ENCODE data around the gene LYRM4. TPM values are rescaled to one million over a fixed set of nuclear protein-coding genes. Genes with fewer than 3 reads are reported as not detected.

Gene LYRM4
- total RNA-seq, 1 donor: 16.6 TPM

DNA sequence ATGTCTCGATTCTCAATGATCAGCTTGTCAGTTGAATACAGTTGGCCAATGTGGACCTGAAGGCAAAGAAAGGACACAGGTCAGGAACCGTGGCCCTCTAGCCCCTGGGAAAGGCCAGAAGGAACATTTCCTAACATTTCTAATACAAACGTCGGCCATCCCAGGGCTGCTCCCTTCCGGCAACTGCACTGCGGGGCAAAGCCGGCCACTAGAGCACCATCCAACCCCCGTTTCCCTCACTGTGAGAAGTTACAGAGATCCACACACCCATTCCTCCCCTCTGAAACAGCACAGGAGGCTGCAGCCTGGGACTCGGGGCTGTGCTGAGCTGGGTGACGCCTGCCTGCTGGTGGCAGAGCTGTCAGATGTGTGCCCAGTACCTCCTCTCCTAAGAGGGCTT lies 151.3 kb downstream of the LYRM4 start:
- no peak overlapping the region for H2AFZ ChIP-seq (ENCODE audit: low read length)
- H3K9me3 ChIP-seq (ENCODE audit: low read depth, low read length): no peaks in the 10 kb centered on the region
- H3K27ac ChIP-seq (ENCODE audit: low read depth, low read length): no peak overlapping the region
- DNase-seq (ENCODE audit: insufficient read length, low spot score, missing footprints): no peak
- H3K27me3 ChIP-seq (ENCODE audit: insufficient read depth, low read length): no peaks in the 10 kb centered on the region
- H3K4me3 ChIP-seq (ENCODE audit: insufficient read depth, low read length): no peak overlapping the region
- peaks cover 11% of the 10 kb centered on the region for H4K20me1 ChIP-seq (ENCODE audit: insufficient read depth, low read length)
- TF ChIP-seq, protein P1, sequence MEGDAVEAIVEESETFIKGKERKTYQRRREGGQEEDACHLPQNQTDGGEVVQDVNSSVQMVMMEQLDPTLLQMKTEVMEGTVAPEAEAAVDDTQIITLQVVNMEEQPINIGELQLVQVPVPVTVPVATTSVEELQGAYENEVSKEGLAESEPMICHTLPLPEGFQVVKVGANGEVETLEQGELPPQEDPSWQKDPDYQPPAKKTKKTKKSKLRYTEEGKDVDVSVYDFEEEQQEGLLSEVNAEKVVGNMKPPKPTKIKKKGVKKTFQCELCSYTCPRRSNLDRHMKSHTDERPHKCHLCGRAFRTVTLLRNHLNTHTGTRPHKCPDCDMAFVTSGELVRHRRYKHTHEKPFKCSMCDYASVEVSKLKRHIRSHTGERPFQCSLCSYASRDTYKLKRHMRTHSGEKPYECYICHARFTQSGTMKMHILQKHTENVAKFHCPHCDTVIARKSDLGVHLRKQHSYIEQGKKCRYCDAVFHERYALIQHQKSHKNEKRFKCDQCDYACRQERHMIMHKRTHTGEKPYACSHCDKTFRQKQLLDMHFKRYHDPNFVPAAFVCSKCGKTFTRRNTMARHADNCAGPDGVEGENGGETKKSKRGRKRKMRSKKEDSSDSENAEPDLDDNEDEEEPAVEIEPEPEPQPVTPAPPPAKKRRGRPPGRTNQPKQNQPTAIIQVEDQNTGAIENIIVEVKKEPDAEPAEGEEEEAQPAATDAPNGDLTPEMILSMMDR (IDR thresholded peaks at IDR 0.05; ENCODE audit: extremely low read depth, low read depth, low read length): no peak
- H3K4me2 ChIP-seq (ENCODE audit: insufficient read depth, low read length): no peak overlapping the region
- peaks cover 3% of the 10 kb centered on the region for H3K4me1 ChIP-seq (ENCODE audit: insufficient read depth, low read length)
- no peaks in the 10 kb centered on the region for H3K36me3 ChIP-seq (ENCODE audit: insufficient read depth, low read length)
- no peaks in the 10 kb centered on the region for H3K79me2 ChIP-seq (ENCODE audit: insufficient read depth, low read length)

DNA sequence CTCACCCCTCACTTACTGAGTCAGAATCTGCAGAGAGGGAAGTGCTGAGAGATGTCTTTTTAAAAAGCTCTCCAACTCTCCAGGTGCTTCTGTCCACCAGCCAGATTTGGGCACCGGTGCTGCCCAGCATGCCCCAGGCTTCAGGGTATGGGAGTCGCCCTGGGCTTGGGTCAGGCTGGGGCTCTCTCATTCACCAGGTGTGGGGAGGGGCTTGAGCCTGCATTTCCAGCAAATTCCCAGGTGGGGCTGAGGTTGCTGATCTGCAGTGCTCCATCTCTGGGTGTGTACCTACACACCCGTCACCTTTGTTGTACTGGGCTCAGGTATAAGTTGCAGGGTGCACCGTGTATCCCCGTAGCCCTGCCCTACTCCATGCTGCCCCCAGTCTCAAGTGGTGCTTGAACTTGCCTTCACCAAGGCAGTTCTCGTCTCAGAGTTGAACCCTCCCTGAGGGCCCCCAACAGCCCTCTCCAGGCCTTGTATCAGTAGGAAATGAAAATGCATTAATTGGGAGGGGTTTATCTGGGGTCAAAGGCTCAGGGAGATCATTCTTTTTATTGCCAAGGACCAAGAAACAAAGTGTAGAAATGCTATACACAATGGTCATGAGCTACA lies 152.1 kb downstream of the LYRM4 start:
- no peaks in the 10 kb centered on the region for H3K9me3 ChIP-seq (ENCODE audit: low read depth, low read length)
- no peak for DNase-seq (ENCODE audit: insufficient read length, low spot score, missing footprints)
- H3K4me1 ChIP-seq (ENCODE audit: insufficient read depth, low read length): peaks cover 3% of the 10 kb centered on the region
- H3K79me2 ChIP-seq (ENCODE audit: insufficient read depth, low read length): no peaks in the 10 kb centered on the region
- no peaks in the 10 kb centered on the region for H3K27me3 ChIP-seq (ENCODE audit: insufficient read depth, low read length)
- no peaks in the 10 kb centered on the region for H3K36me3 ChIP-seq (ENCODE audit: insufficient read depth, low read length)
- no peak overlapping the region for H3K4me3 ChIP-seq (ENCODE audit: insufficient read depth, low read length)
- no peak overlapping the region for H2AFZ ChIP-seq (ENCODE audit: low read length)
- H4K20me1 ChIP-seq (ENCODE audit: insufficient read depth, low read length): peaks cover 11% of the 10 kb centered on the region
- no peak overlapping the region for H3K27ac ChIP-seq (ENCODE audit: low read depth, low read length)
- H3K4me2 ChIP-seq (ENCODE audit: insufficient read depth, low read length): no peak overlapping the region
- TF ChIP-seq, protein P1 (IDR thresholded peaks at IDR 0.05; ENCODE audit: extremely low read depth, low read depth, low read length): no peak

DNA sequence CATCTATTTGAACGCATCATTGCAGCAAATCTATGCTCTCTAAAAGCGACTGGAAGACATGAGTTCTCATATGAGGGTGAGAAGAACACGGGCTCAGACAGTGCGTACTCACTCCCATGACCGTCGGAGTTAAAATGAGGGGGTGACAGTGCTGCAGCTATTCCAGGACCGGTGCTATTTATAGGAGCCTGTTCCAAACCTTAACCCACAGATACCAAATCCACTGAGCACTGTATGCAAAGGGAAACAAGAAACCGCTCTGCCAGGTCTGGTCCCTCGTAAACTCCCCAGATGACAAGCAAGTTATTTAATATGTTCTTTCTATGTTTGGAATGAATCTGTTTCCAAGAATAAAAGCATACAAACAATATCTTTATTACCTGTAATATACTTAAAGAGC lies 152.7 kb downstream of the LYRM4 start:
- TF ChIP-seq, protein P1 (IDR thresholded peaks at IDR 0.05; ENCODE audit: extremely low read depth, low read depth, low read length): no peak
- no peak overlapping the region for H3K4me3 ChIP-seq (ENCODE audit: insufficient read depth, low read length)
- no peaks in the 10 kb centered on the region for H3K79me2 ChIP-seq (ENCODE audit: insufficient read depth, low read length)
- DNase-seq (ENCODE audit: insufficient read length, low spot score, missing footprints): no peak
- H3K27ac ChIP-seq (ENCODE audit: low read depth, low read length): no peak overlapping the region
- peaks cover 11% of the 10 kb centered on the region for H4K20me1 ChIP-seq (ENCODE audit: insufficient read depth, low read length)
- H3K27me3 ChIP-seq (ENCODE audit: insufficient read depth, low read length): no peaks in the 10 kb centered on the region
- peaks cover 3% of the 10 kb centered on the region for H3K4me1 ChIP-seq (ENCODE audit: insufficient read depth, low read length)
- no peak overlapping the region for H3K4me2 ChIP-seq (ENCODE audit: insufficient read depth, low read length)
- no peaks in the 10 kb centered on the region for H3K9me3 ChIP-seq (ENCODE audit: low read depth, low read length)
- no peaks in the 10 kb centered on the region for H3K36me3 ChIP-seq (ENCODE audit: insufficient read depth, low read length)
- H2AFZ ChIP-seq (ENCODE audit: low read length): no peak overlapping the region

DNA sequence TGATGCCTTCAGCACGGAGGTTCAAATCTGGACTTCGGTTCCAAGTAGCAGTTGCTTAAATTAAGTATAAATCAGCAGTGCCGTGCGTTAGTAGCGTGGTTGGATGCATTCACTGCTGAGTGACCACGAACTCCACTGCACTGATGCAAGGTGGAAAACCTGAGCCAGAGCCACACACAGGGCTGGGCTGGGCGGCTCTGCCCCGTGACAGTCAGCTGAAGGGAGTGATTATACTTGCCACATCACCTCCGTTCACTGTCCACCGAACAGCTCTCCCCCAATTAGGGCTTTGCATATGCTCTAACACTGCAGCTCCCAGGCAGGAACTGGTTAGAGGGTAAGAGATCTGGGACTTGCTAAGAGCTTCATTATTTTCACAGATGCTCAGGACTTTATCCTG lies 153.4 kb downstream of the LYRM4 start:
- no peaks in the 10 kb centered on the region for H3K79me2 ChIP-seq (ENCODE audit: insufficient read depth, low read length)
- H3K4me1 ChIP-seq (ENCODE audit: insufficient read depth, low read length): peaks cover 3% of the 10 kb centered on the region
- peaks cover 10% of the 10 kb centered on the region for H4K20me1 ChIP-seq (ENCODE audit: insufficient read depth, low read length)
- no peaks in the 10 kb centered on the region for H3K27me3 ChIP-seq (ENCODE audit: insufficient read depth, low read length)
- H3K4me3 ChIP-seq (ENCODE audit: insufficient read depth, low read length): no peak overlapping the region
- DNase-seq (ENCODE audit: insufficient read length, low spot score, missing footprints): no peak
- H3K9me3 ChIP-seq (ENCODE audit: low read depth, low read length): no peaks in the 10 kb centered on the region
- no peaks in the 10 kb centered on the region for H3K36me3 ChIP-seq (ENCODE audit: insufficient read depth, low read length)
- TF ChIP-seq, protein P1 (IDR thresholded peaks at IDR 0.05; ENCODE audit: extremely low read depth, low read depth, low read length): no peak
- H3K4me2 ChIP-seq (ENCODE audit: insufficient read depth, low read length): no peak overlapping the region
- no peak overlapping the region for H3K27ac ChIP-seq (ENCODE audit: low read depth, low read length)
- no peak overlapping the region for H2AFZ ChIP-seq (ENCODE audit: low read length)
